ENCODE data around the gene MYH10.

Gene MYH10

DNA sequence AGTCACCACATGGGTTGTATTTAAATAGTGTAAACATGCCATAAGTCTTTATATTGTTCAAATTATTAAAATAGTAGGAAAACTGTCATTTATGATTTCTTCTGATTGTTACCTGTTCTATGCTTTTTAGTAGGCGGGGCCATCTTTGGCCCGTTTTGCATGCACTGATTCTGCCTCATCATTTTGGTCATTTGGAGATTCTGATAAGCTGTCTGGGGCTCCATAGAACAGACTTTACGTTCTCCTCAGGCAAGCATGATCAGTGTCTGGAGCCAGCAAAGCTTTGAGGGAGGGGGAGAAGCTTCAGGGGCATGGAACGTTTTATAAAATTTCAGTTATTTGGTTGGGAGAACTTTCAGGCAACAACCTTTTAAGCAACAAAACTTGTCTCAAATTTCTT, 186.0 kb downstream of the MYH10 start:
- DNase-seq (ENCODE audit: low read depth) = no peak

- no peak for DNase-seq (ENCODE audit: low read depth)
Observed at GRCh38 chr17:8443756-8444155, 186.8 kb downstream of the MYH10 start.

DNA sequence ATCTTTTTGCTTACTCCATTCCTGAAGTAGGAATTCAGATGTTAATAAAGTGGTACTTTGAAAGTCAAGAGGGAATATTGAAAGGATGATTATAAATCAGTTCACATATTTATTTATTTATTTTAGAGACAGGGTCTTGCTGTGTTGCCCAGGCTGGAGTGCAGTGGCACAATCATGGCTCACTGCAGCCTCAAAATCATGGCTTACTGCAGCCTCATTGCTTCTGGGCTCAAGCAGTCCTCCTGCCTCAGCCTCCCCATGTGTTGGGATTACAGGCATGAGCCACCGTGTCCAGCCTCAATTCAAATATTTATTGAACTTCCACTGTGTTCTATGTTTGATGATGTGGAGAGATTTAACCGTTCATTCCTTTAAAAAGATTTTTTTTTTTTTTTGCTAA, 188.2 kb downstream of the MYH10 start:
- DNase-seq (ENCODE audit: low read depth) = no peak

- no peak for DNase-seq (ENCODE audit: low read depth)
Observed at GRCh38 chr17:8441690-8442089, 188.8 kb downstream of the MYH10 start.

GRCh38 chr17:8439681-8440080, 190.8 kb downstream of the MYH10 start:
- no peak for DNase-seq (ENCODE audit: low read depth)

DNA sequence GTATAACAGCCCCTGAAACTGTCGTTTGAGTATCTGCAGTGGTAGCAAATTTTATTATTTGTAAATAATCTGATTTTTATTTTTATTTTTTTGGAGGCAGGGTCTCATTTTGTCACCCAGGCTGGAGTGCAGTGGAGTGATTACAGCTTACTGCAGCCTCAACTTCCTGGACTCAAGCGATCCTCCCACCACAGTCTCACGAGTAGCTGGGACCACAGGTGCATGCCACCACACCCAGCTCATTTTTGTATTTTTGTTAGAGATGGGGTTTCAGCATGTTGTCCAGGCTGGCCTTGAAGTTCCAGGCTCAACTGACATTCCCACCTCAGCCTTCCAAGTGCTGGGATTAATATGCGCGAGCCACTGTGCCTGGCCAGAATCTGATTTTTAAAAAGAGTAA, 192.1 kb downstream of the MYH10 start:
- no peak for DNase-seq (ENCODE audit: low read depth)

GRCh38 chr17:8436844-8437171, 193.7 kb downstream of the MYH10 start:
- DNase-seq (ENCODE audit: low read depth) = no peak

- DNase-seq (ENCODE audit: low read depth) = peak; percentile 54
Observed at GRCh38 chr17:8436169-8436843, 194.2 kb downstream of the MYH10 start.

DNA sequence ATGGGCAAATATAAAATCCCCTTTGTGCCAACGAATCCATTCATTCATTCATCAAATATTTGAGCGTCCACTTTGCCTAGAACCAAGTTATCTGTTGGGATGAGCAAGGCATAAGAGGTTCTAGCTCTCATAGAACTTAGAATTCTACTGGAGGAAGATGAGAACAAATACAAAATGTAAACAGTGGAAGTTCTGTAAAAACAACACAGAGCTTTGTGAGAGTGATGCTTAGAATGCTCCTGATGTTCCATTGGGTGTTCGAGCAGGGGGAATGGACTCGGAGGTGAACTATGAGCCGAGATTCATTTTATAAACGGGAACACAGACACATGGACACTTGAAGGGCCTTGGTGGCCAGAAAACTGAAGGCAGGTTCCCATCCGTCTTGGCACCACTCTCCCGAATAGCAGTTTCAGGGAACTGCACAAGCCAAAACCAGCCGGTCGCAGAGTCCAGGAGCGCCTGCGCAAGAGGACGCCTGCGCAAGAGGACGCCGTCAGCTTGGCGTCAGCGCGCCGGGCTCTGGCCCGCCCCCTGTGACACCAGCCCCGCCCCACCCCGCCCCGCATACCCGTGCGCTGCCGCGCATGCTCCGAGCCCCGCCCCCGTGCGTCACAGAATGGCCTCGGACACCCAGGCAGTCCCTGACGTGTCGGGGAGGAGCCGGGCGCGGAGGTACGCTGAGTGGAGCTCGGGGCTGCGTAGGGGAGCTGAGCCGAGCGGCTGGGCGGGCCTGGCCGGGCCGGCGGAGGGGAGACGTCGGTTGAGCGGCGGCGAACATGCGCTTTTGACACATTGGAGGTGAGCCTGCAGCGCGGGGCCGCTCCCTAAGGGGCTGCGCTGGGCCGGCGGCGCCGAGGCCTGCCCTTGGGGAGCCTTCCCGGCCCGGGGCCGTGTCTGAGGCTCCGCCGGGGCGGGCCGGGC, 195.0 kb downstream of the MYH10 start, which contains the start of gene NDEL1:
Gene NDEL1, plus strand, starts transcription at position 640 of the 924 bp plus-strand sequence. CDS start 8,388 bp downstream, outside the sequence.
- DNase-seq (ENCODE audit: low read depth) = peak; percentile 99

DNA sequence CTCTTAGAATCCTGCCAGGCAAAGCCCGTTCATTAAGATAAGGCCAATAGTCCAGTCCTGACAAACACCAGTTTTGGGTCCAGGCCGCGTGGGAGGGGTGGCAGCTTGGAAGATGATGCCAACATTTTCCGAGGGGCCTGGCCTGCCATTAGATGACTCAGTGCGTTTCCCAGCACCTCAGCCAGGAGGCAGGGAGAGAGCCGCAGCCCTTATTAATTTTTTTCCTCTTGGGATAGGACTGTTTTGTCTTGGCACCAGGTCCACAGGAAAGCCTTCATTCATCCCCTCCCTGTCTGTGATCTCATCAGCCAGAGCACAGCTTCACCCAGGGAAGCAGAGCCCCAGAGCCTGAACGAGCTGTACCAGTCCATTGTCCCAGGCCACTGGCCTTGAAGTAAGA, 199.6 kb downstream of the MYH10 start:
- DNase-seq (ENCODE audit: low read depth) = no peak

DNA sequence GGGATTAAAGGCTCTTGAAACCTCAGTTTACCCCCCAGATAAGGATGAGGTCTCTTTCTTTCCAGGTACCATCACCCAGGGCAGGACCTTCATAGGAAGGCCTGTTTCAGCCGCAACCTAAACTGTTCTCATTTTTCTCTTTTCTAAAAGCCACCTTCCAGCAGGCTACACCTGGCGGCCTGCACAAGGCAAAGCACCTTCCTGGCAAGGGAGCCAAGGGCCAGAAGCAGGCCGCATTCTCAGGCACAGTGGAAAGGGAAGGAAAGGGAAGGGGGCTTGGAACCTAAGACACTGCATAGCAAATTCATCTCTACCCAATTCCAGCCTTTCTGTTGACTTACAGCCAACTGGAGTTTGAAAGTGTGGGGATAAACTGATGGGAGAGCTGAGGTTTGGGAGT, 203.7 kb downstream of the MYH10 start:
- no peak for DNase-seq (ENCODE audit: low read depth)

- no peak for DNase-seq (ENCODE audit: low read depth)
Observed at GRCh38 chr17:8426094-8426720, 204.3 kb downstream of the MYH10 start.
